ENCODE measurements around the gene PTH2R.

The PTH2R gene

GRCh38 chr2:208541461-208541988 is 134.9 kb downstream of the PTH2R start:
- TF ChIP-seq CTCF (IDR thresholded peaks at IDR 0.05; ENCODE audit: borderline replicate concordance, control extremely low read depth, extremely low read depth, insufficient read depth, missing control alignments), result no peak
- DNase-seq (ENCODE audit: low spot score), result no peak
- in situ Hi-C loops (cut with MboI; ENCODE audit: low sequenced_read_pairs, unreplicated experiment), result no loop called here

- TF ChIP-seq CTCF (IDR thresholded peaks at IDR 0.05; ENCODE audit: borderline replicate concordance, control extremely low read depth, extremely low read depth, insufficient read depth, missing control alignments), result no peak
- in situ Hi-C loops (cut with MboI; ENCODE audit: low sequenced_read_pairs, unreplicated experiment), result no loop called here
- DNase-seq (ENCODE audit: low spot score), result no peak
Observed at GRCh38 chr2:208541989-208542464, 135.4 kb downstream of the PTH2R start.

- in situ Hi-C loops (cut with MboI; ENCODE audit: low sequenced_read_pairs, unreplicated experiment), result no loop called here
- no peak for DNase-seq (ENCODE audit: low spot score)
- no peak for TF ChIP-seq CTCF (IDR thresholded peaks at IDR 0.05; ENCODE audit: borderline replicate concordance, control extremely low read depth, extremely low read depth, insufficient read depth, missing control alignments)
Observed at GRCh38 chr2:208542465-208543041, 136.0 kb downstream of the PTH2R start.

Data from GM13976 (cell line).